Renal pelvis (tissue), 4 donors: ENCODE data around the gene MEGF10. TPM values are rescaled to one million over a fixed set of nuclear protein-coding genes. Genes with fewer than 3 reads are reported as not detected.

Experiments
- DNase-seq: peaks from one replicate; pipeline ENCODE4 v3.0.0-alpha.2; 2013
- polyA plus RNA-seq, 3 donors: library from polyadenylated mRNA; unstranded; fragments of 120-200 nt; gene quantifications; one replicate each; pipeline ENCODE4 v1.2.1, GENCODE V29; 2013; ENCODE audit not compliant: insufficient read length in 3 of 3

Gene MEGF10
- polyA plus RNA-seq, 3 donors: 0.70 to 0.99 (median 0.83) TPM

GRCh38 chr5:127434588-127434987 is 144.0 kb downstream of the MEGF10 start:
- DNase-seq: no peak

- no peak for DNase-seq
Measured at GRCh38 chr5:127435821-127436220, 145.2 kb downstream of the MEGF10 start.

- no peak for DNase-seq
Measured at GRCh38 chr5:127439644-127440043, 149.0 kb downstream of the MEGF10 start.

- no peak for DNase-seq
Measured at GRCh38 chr5:127440831-127441230, 150.2 kb downstream of the MEGF10 start.

GRCh38 chr5:127441799-127442484 is 151.3 kb downstream of the MEGF10 start:
- DNase-seq: no peak

- DNase-seq: no peak
Measured at GRCh38 chr5:127444171-127444570, 153.6 kb downstream of the MEGF10 start.

GRCh38 chr5:127445328-127445727 is 154.7 kb downstream of the MEGF10 start:
- no peak for DNase-seq

- no peak for DNase-seq
Measured at GRCh38 chr5:127446626-127447025, 156.0 kb downstream of the MEGF10 start.

GRCh38 chr5:127447827-127448226 is 157.2 kb downstream of the MEGF10 start:
- no peak for DNase-seq

- no peak for DNase-seq
Measured at GRCh38 chr5:127450046-127450445, 159.4 kb downstream of the MEGF10 start.

GRCh38 chr5:127451096-127451495 is 160.5 kb downstream of the MEGF10 start:
- DNase-seq: no peak

- no peak for DNase-seq
Measured at GRCh38 chr5:127452626-127453025, 162.0 kb downstream of the MEGF10 start.

GRCh38 chr5:127471211-127471610 is 180.6 kb downstream of the MEGF10 start:
- DNase-seq: no peak

- no peak for DNase-seq
Measured at GRCh38 chr5:127472700-127473099, 182.1 kb downstream of the MEGF10 start.

- DNase-seq: no peak
Measured at GRCh38 chr5:127486471-127486870, 195.9 kb downstream of the MEGF10 start.

GRCh38 chr5:127492854-127493738 is 202.5 kb downstream of the MEGF10 start:
- peak; percentile 54 for DNase-seq

- no peak for DNase-seq
Measured at GRCh38 chr5:127498548-127498947, 208.0 kb downstream of the MEGF10 start.

GRCh38 chr5:127505905-127506304 is 215.3 kb downstream of the MEGF10 start:
- no peak for DNase-seq

GRCh38 chr5:127506616-127507015 is 216.0 kb downstream of the MEGF10 start:
- DNase-seq: no peak

- DNase-seq: no peak
Measured at GRCh38 chr5:127508644-127509373, 218.2 kb downstream of the MEGF10 start.
